Fibroblast of the aortic adventitia (primary cell): ENCODE data around the gene SERINC5. TPM values are rescaled to one million over a fixed set of nuclear protein-coding genes. Genes with fewer than 3 reads are reported as not detected.
"Not testable (repeated sequence)": the region's sequence is repeated elsewhere in the genome, so short reads cannot be mapped to it uniquely, and the experiment has no call there.

Source experiments
- DNase-seq: peaks from one replicate; pipeline ENCODE4 v3.0.0-alpha.2; 2010; ENCODE audit warnings: low read depth
- H3K4me3 ChIP-seq: 2 replicates; pipeline ENCODE4 v1.5.1; 2011; ENCODE audit warnings: low read depth, mild to moderate bottlenecking, control low read depth, low read length, moderate library complexity
- CTCF ChIP-seq: IDR thresholded peaks from 2 replicates; pipeline ENCODE4 v1.5.1; 2011; ENCODE audit warnings: mild to moderate bottlenecking, low read length, control low read depth, inconsistent platforms; ENCODE audit not compliant: insufficient read depth
- total RNA-seq: library from RNA; depleted of rRNA; stranded (reverse); fragments of >200 nt; gene quantifications from 2 replicates; pipeline ENCODE4 v1.2.3, GENCODE V29; 2012; ENCODE audit warnings: low replicate concordance

SERINC5 gene
- total RNA-seq, 1 donor = 17.1 TPM

- no peak for DNase-seq
- H3K4me3 ChIP-seq = no peak overlapping the region
- TF ChIP-seq CTCF = no peak
These were observed 50.0 kb downstream of the SERINC5 start for GRCh38 chr5:80205846-80206245.

DNA sequence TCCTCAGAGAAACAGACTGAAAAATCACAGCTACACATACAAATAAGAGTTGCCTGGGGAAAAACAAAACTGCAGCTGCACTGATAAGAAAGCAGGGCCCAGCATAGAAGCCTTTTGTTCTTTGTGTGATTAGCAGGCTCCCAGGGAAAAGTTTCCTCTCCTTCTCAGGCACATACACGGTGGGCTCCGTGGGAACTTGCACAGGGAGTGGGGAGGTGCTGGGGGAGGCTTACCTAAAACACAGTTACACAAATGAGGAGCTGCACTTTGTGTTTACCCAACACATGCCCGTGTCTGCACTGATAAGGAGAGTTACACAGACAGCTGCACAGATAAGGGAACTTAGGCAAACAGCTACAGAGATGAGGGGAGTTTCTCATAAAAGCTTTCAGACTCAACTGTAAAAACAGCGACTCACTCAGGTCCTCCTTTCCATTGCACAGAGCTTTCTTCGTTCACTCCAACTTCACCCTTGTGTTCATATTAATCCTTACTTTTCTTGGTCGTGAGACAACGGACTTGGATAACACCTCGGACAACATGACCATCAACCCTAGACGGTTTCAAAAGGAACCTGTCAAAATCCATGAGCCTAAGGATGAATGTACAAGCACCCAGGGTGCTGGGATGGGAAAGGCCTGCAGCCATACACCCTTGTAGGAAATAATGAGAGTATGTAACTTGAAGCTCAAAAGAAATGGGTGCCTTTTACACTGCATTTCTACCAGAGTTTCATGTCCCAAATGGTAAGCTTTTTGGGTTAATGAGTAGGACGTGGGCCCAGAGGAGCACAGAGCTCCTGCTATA lies 50.8 kb downstream of the SERINC5 start:
- TF ChIP-seq CTCF = no peak
- peak; percentile 60 for DNase-seq
- no peak overlapping the region for H3K4me3 ChIP-seq

- not testable (repeated sequence) for H3K4me3 ChIP-seq, DNase-seq
These were observed 54.1 kb downstream of the SERINC5 start for GRCh38 chr5:80201763-80202162.

DNA sequence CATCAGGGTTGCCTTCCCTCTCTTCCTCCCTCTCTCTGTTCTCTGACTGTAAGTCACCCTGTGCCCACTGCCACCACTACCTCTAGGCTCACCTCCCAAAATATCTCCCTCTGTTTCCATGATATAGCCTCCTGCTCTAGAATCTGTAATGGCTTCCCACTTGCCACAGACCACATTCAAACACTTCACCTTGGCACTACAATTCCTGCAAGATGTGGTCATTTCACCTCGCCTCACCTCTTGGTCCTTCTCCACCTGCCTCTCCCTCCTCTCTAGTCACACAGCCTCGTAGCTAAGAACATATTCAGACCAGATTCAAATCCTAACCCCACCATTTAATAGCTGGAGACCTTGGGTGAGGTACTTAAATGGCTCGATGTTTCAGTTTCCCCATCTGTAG lies 56.9 kb downstream of the SERINC5 start:
- no peak for TF ChIP-seq CTCF
- H3K4me3 ChIP-seq = no peak overlapping the region
- no peak for DNase-seq

- TF ChIP-seq CTCF = no peak
- no peak for DNase-seq
- no peak overlapping the region for H3K4me3 ChIP-seq
These were observed 57.4 kb downstream of the SERINC5 start for GRCh38 chr5:80198399-80198798.

GRCh38 chr5:80195837-80196400 lies 59.9 kb downstream of the SERINC5 start:
- no peak for TF ChIP-seq CTCF
- DNase-seq = no peak
- H3K4me3 ChIP-seq = no peak overlapping the region

GRCh38 chr5:80194468-80194867 lies 61.4 kb downstream of the SERINC5 start:
- DNase-seq = no peak
- no peak for TF ChIP-seq CTCF
- no peak overlapping the region for H3K4me3 ChIP-seq
